ENCODE results near the gene SMIM31.
A peak's percentile ranks its signal among the peaks of the same experiment; 100 is the strongest.

SMIM31 gene

GRCh38 chr4:164731827-164732474 is 22.0 kb upstream of the SMIM31 start:
- H3K4me2 ChIP-seq (ENCODE audit: low read length): no peak overlapping the region
- H3K79me2 ChIP-seq (ENCODE audit: control insufficient read depth, low read length): no peaks in the 10 kb centered on the region
- H3K36me3 ChIP-seq (ENCODE audit: control insufficient read depth, low read length): no peaks in the 10 kb centered on the region
- peaks cover 9% of the 10 kb centered on the region for H3K4me1 ChIP-seq (ENCODE audit: control insufficient read depth, low read length)
- H3K9me3 ChIP-seq (ENCODE audit: control insufficient read depth, insufficient read depth, low read length): no peaks in the 10 kb centered on the region; the same call in 1 of the 2 replicates
- H3K27ac ChIP-seq (ENCODE audit: low read depth, low read length): no peak overlapping the region
- H3K27me3 ChIP-seq (ENCODE audit: control insufficient read depth, low read length): peaks cover 2% of the 10 kb centered on the region; the same call in 1 of the 2 replicates
- TF ChIP-seq CTCF (IDR thresholded peaks at IDR 0.05; ENCODE audit: low read depth, low read length, poor library complexity, severe bottlenecking) (peak; percentile 89), EZH2phosphoT487 (IDR thresholded peaks at IDR 0.05; ENCODE audit: borderline replicate concordance, low read length) (no peak)
- no peaks in the 10 kb centered on the region for H4K20me1 ChIP-seq (ENCODE audit: control insufficient read depth, insufficient read depth, low read depth, low read length)
- H3F3A ChIP-seq (ENCODE audit: control insufficient read depth, insufficient read depth): no peaks in the 10 kb centered on the region
- H3K9me2 ChIP-seq (replicated peaks; ENCODE audit: control insufficient read depth, low read length): no peaks in the 10 kb centered on the region
- H3K4me3 ChIP-seq (ENCODE audit: low read length): no peak overlapping the region

- no peaks in the 10 kb centered on the region for H3F3A ChIP-seq (ENCODE audit: control insufficient read depth, insufficient read depth)
- H3K9me3 ChIP-seq (ENCODE audit: control insufficient read depth, insufficient read depth, low read length): no peaks in the 10 kb centered on the region; the same call in 1 of the 2 replicates
- no peaks in the 10 kb centered on the region for H4K20me1 ChIP-seq (ENCODE audit: control insufficient read depth, insufficient read depth, low read depth, low read length)
- H3K4me3 ChIP-seq (ENCODE audit: low read length): peak overlapping the region; percentile 17; the same call in 1 of the 2 replicates
- no peaks in the 10 kb centered on the region for H3K27me3 ChIP-seq (ENCODE audit: control insufficient read depth, low read length)
- H3K4me1 ChIP-seq (ENCODE audit: control insufficient read depth, low read length): peaks cover 9% of the 10 kb centered on the region
- H3K27ac ChIP-seq (ENCODE audit: low read depth, low read length): no peak overlapping the region
- no peaks in the 10 kb centered on the region for H3K36me3 ChIP-seq (ENCODE audit: control insufficient read depth, low read length)
- H3K79me2 ChIP-seq (ENCODE audit: control insufficient read depth, low read length): no peaks in the 10 kb centered on the region
- TF ChIP-seq EZH2phosphoT487 (IDR thresholded peaks at IDR 0.05; ENCODE audit: borderline replicate concordance, low read length) (no peak), CTCF (IDR thresholded peaks at IDR 0.05; ENCODE audit: low read depth, low read length, poor library complexity, severe bottlenecking) (no peak)
- peak overlapping the region; percentile 17; the same call in 1 of the 2 replicates for H3K4me2 ChIP-seq (ENCODE audit: low read length)
- no peaks in the 10 kb centered on the region for H3K9me2 ChIP-seq (replicated peaks; ENCODE audit: control insufficient read depth, low read length)
Observed at GRCh38 chr4:164734484-164734883, 19.4 kb upstream of the SMIM31 start.

- no peak overlapping the region for H3K27ac ChIP-seq (ENCODE audit: low read depth, low read length)
- H3K9me2 ChIP-seq (replicated peaks; ENCODE audit: control insufficient read depth, low read length): no peaks in the 10 kb centered on the region; the same call in 1 of the 2 replicates
- H3K4me3 ChIP-seq (ENCODE audit: low read length): no peak overlapping the region
- no peaks in the 10 kb centered on the region for H3K9me3 ChIP-seq (ENCODE audit: control insufficient read depth, insufficient read depth, low read length)
- H3K79me2 ChIP-seq (ENCODE audit: control insufficient read depth, low read length): no peaks in the 10 kb centered on the region
- H3K36me3 ChIP-seq (ENCODE audit: control insufficient read depth, low read length): no peaks in the 10 kb centered on the region
- H3K4me1 ChIP-seq (ENCODE audit: control insufficient read depth, low read length): no peaks in the 10 kb centered on the region
- peak; percentile 16 for TF ChIP-seq CTCF (IDR thresholded peaks at IDR 0.05; ENCODE audit: low read depth, low read length, poor library complexity, severe bottlenecking)
- no peak for TF ChIP-seq EZH2phosphoT487 (IDR thresholded peaks at IDR 0.05; ENCODE audit: borderline replicate concordance, low read length)
- no peaks in the 10 kb centered on the region for H3K27me3 ChIP-seq (ENCODE audit: control insufficient read depth, low read length)
- H3K4me2 ChIP-seq (ENCODE audit: low read length): no peak overlapping the region
- H3F3A ChIP-seq (ENCODE audit: control insufficient read depth, insufficient read depth): no peaks in the 10 kb centered on the region
- no peaks in the 10 kb centered on the region for H4K20me1 ChIP-seq (ENCODE audit: control insufficient read depth, insufficient read depth, low read depth, low read length)
Observed at GRCh38 chr4:164748375-164748774, 5.6 kb upstream of the SMIM31 start.
